Cardiac fibroblast (primary cell): ENCODE results near the gene SHOC1.
A peak's percentile ranks its signal among the peaks of the same experiment; 100 is the strongest.

Experiments
- DNase-seq, 2 donors: peaks; one replicate each; pipeline versions ENCODE4 v3.0.0 to v3.0.0-alpha.2; 2010; ENCODE audit warnings: low read depth in 2 of 2
- H3K4me3 ChIP-seq, 2 donors: replicated peaks in 1 of 2; 1 replicate in 1 of 2; 2 replicates in 1 of 2; pipeline ENCODE4 v1.5.1; 2011; ENCODE audit warnings: low read depth in 2 of 2, low read length in 2 of 2, mild to moderate bottlenecking in 2 of 2, moderate library complexity in 1 of 2
- CTCF ChIP-seq: IDR thresholded peaks from one replicate; pipeline ENCODE4 v1.5.1; 2011; ENCODE audit warnings: low read depth, mild to moderate bottlenecking, low read length, inconsistent platforms

The SHOC1 gene

GRCh38 chr9:111838439-111838838 is 43.7 kb upstream of the SHOC1 start:
- TF ChIP-seq CTCF: no peak
- no peak for DNase-seq
- H3K4me3 ChIP-seq: no peak overlapping the region

- TF ChIP-seq CTCF: no peak
- no peak overlapping the region for H3K4me3 ChIP-seq
- DNase-seq: no peak
Observed at GRCh38 chr9:111836311-111836710, 41.6 kb upstream of the SHOC1 start.

- peak; percentile 77 to 78 for DNase-seq
- TF ChIP-seq CTCF: no peak
Observed at GRCh38 chr9:111833941-111834340, 39.2 kb upstream of the SHOC1 start.

GRCh38 chr9:111832449-111832848 is 37.7 kb upstream of the SHOC1 start:
- no peak for TF ChIP-seq CTCF
- no peak for DNase-seq
- no peak overlapping the region for H3K4me3 ChIP-seq

More at GRCh38 chr9:111833941-111834340, 39.2 kb upstream of the SHOC1 start:
- no peak overlapping the region for H3K4me3 ChIP-seq

GRCh38 chr9:111831371-111832108 is 36.8 kb upstream of the SHOC1 start:
- H3K4me3 ChIP-seq: no peak overlapping the region
- no peak for DNase-seq
- no peak for TF ChIP-seq CTCF

GRCh38 chr9:111828193-111828592 is 33.5 kb upstream of the SHOC1 start:
- TF ChIP-seq CTCF: peak; percentile 2
- peak; percentile 58 to 64 for DNase-seq
- H3K4me3 ChIP-seq: no peak overlapping the region
